ENCODE measurements around the gene CTSD. TPM values are rescaled to one million over a fixed set of nuclear protein-coding genes. Genes with fewer than 3 reads are reported as not detected.

Gene CTSD
- total RNA-seq, 1 donor from 2014 or later, result 224 TPM

DNA sequence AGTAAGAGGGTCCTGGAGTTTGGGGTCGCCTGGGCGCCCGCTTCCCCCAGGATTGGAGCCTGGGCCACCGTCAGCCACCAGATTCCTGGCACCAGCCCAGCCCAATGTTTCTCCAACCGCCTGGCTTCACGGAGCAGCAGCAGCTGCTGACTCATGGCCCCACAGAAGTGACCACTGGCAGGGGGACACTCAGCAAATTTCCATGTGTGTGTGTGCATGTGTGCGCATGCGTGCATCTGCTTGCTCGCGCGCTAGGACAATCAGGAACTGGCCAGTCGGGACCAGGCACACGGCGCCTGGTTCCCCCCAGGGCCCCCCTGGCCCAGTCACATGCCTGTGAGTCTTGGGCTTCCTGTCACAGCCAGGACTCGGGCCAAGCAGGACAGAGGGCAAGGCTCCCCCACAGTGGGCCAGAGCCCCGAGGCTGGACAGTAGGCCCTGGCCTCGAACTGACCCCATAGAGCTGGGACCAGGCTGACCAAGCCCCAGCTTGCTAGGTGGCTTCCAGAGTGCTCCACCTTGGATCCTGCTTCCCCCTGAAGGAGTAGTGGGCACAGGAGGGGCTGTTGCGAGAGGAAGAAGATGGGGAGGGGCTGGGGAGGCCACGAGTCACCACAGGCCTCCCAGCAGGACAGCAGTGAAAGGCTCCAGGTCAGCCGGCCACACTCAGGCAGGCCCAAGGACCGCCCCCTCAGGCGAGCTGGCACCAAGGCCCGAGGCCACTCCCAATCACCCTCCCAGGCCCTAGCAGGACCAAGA, 3.2 kb downstream of the CTSD start:
- H3K27me3 Mint-ChIP-seq (ENCODE audit: unreplicated experiment), result peaks cover 10% of the 10 kb centered on the region

DNA sequence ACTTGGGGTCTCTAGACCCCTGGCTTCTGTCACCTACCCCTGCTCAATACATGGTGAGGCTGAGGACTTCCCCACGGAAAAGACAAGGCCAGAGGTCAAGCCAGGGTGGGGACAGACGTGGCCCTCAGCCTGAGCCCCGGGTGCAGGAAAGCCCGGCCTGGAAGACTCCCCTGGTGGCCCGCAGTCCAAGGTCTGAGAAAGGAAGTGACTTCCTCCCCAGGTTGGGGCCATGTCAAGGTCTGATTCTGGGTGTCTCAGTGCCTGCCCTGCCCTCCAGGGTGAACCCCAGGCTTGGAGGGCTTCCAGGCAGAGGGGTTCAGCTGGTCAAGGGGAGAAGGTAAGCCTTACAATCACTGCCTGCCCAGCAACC, 3.9 kb downstream of the CTSD start:
- Mint-ChIP-seq H3K27me3 (ENCODE audit: unreplicated experiment) (peaks cover 13% of the 10 kb centered on the region), H3K27ac (ENCODE audit: unreplicated experiment) (no peak overlapping the region), H3K9me3 (ENCODE audit: unreplicated experiment) (no peaks in the 10 kb centered on the region), H3K4me1 (ENCODE audit: unreplicated experiment) (peaks cover 7% of the 10 kb centered on the region), H3K4me3 (ENCODE audit: unreplicated experiment) (no peak overlapping the region), H3K36me3 (ENCODE audit: low read depth, unreplicated experiment) (no peaks in the 10 kb centered on the region)
- TF ChIP-seq, protein P1, sequence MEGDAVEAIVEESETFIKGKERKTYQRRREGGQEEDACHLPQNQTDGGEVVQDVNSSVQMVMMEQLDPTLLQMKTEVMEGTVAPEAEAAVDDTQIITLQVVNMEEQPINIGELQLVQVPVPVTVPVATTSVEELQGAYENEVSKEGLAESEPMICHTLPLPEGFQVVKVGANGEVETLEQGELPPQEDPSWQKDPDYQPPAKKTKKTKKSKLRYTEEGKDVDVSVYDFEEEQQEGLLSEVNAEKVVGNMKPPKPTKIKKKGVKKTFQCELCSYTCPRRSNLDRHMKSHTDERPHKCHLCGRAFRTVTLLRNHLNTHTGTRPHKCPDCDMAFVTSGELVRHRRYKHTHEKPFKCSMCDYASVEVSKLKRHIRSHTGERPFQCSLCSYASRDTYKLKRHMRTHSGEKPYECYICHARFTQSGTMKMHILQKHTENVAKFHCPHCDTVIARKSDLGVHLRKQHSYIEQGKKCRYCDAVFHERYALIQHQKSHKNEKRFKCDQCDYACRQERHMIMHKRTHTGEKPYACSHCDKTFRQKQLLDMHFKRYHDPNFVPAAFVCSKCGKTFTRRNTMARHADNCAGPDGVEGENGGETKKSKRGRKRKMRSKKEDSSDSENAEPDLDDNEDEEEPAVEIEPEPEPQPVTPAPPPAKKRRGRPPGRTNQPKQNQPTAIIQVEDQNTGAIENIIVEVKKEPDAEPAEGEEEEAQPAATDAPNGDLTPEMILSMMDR (IDR thresholded peaks at IDR 0.05; ENCODE audit: unreplicated experiment), result no peak
- DNase-seq (ENCODE audit: low spot score), result no peak

More for the DNA sequence above, 3.2 kb downstream of the CTSD start:
- DNase-seq (ENCODE audit: low spot score), result no peak
- Mint-ChIP-seq H3K4me1 (ENCODE audit: unreplicated experiment) (peaks cover 7% of the 10 kb centered on the region), H3K4me3 (ENCODE audit: unreplicated experiment) (no peak overlapping the region), H3K36me3 (ENCODE audit: low read depth, unreplicated experiment) (no peaks in the 10 kb centered on the region), H3K27ac (ENCODE audit: unreplicated experiment) (no peak overlapping the region), H3K9me3 (ENCODE audit: unreplicated experiment) (no peaks in the 10 kb centered on the region)
- TF ChIP-seq, protein P1 (IDR thresholded peaks at IDR 0.05; ENCODE audit: unreplicated experiment), result no peak

DNA sequence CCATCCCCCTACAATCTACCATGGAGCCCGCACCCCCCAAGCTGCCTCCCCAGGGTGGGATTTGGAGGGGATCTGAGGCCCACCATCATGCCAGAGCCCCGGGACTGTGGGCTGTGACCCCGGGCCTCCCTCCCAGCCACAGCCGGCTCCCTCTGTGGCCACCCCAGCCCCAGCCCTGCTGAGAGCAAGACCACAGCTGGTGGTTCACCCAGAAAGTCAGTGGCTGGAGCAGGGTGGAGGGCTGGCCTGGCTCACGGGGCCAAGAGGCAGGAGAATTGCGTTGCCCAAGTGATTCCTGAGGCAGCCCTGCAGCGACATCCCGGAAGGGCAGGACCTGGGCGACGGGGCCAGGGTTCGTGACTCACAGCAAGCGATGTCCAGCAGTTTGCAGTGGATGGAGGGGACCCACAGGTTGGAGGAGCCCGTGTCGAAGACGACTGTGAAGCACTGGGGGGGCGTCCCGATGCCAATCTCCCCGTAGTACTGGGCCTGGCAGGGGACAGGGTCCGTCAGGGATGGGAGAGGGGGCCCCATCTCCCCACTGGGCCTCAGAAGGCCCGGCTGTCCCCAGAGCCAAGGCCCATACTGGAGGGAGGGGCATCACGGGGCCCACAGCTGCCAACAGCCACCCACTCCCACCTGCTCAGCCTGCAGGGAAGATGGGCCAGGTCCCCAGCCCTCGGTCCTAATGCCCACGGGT, 4.4 kb downstream of the CTSD start:
- Mint-ChIP-seq H3K36me3 (ENCODE audit: low read depth, unreplicated experiment) (no peaks in the 10 kb centered on the region), H3K4me1 (ENCODE audit: unreplicated experiment) (peaks cover 5% of the 10 kb centered on the region), H3K4me3 (ENCODE audit: unreplicated experiment) (no peak overlapping the region), H3K27me3 (ENCODE audit: unreplicated experiment) (peaks cover 11% of the 10 kb centered on the region), H3K27ac (ENCODE audit: unreplicated experiment) (no peak overlapping the region), H3K9me3 (ENCODE audit: unreplicated experiment) (no peaks in the 10 kb centered on the region)
- TF ChIP-seq, protein P1 (IDR thresholded peaks at IDR 0.05; ENCODE audit: unreplicated experiment), result no peak
- no peak for DNase-seq (ENCODE audit: low spot score)

DNA sequence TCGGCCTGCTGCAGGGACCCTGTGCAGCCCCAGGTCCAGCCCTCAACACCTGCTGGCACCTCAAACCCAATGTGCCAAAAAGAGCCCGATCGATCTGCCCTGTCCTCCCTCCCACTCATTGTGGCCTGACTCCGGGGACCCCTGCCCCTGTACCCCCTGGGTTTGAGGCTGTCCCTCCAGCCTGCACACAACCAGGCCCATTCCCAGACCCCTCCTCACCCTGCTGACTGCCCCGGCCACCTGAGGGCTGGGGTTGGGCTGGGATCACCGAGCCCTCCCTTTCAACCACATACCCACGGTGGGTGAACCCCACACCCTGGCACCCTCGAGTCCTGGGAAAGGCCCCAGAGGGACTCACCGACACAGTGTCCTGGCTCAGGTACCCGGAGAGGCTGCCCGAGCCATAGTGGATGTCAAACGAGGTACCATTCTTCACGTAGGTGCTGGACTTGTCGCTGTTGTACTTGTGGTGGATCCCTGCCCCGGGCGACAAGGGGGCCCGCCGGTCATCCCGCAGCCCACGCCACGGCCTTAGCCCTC, 5.0 kb downstream of the CTSD start:
- Mint-ChIP-seq H3K4me1 (ENCODE audit: unreplicated experiment) (peaks cover 4% of the 10 kb centered on the region), H3K27me3 (ENCODE audit: unreplicated experiment) (peaks cover 9% of the 10 kb centered on the region), H3K4me3 (ENCODE audit: unreplicated experiment) (no peak overlapping the region), H3K27ac (ENCODE audit: unreplicated experiment) (no peak overlapping the region), H3K36me3 (ENCODE audit: low read depth, unreplicated experiment) (no peaks in the 10 kb centered on the region), H3K9me3 (ENCODE audit: unreplicated experiment) (no peaks in the 10 kb centered on the region)
- TF ChIP-seq, protein P1 (IDR thresholded peaks at IDR 0.05; ENCODE audit: unreplicated experiment), result no peak
- no peak for DNase-seq (ENCODE audit: low spot score)
